Breast epithelium (tissue), 4 donors: ENCODE measurements around the gene MAP3K21. TPM values are rescaled to one million over a fixed set of nuclear protein-coding genes. Genes with fewer than 3 reads are reported as not detected.

Source experiments
- DNase-seq, 2 donors: peaks; one replicate each; pipeline ENCODE4 v3.0.0-alpha.2; 2019; ENCODE audit warnings: low spot score in 2 of 2
- H3K27ac ChIP-seq, 2 donors: fragments of 200-600 bp; sonication (generic) in 1 of 2; one replicate each; pipeline ENCODE4 v1.5.1; 2016 to 2019; ENCODE audit warnings: mild to moderate bottlenecking in 1 of 2
- H3K27me3 ChIP-seq, 2 donors: fragments of 200-600 bp; sonication (generic) in 1 of 2; one replicate each; pipeline versions ENCODE4 v1.5.1 to v1.6.0; 2017 to 2019; ENCODE audit warnings: control low read depth in 1 of 2, mild to moderate bottlenecking in 1 of 2
- H3K36me3 ChIP-seq: fragments of 200-600 bp; one replicate; pipeline ENCODE4 v1.5.1; 2019
- H3K4me1 ChIP-seq, 2 donors: fragments of 200-600 bp; sonication (generic); one replicate each; pipeline ENCODE4 v1.5.1; 2016 to 2019; ENCODE audit warnings: control low read depth in 1 of 2
- H3K4me3 ChIP-seq, 3 donors: fragments of 200-600 bp; sonication (generic); 1 replicate in 2 of 3; 2 replicates in 1 of 3; pipeline ENCODE4 v1.5.1; 2016 to 2019; ENCODE audit warnings: mild to moderate bottlenecking in 3 of 3, moderate library complexity in 2 of 3
- H3K9me3 ChIP-seq, 2 donors: fragments of 200-600 bp; sonication (generic) in 1 of 2; one replicate each; pipeline ENCODE4 v1.5.1; 2016 to 2019; ENCODE audit warnings: control low read depth in 1 of 2
- CTCF ChIP-seq, 3 donors: fragments of 450-650 bp; IDR thresholded peaks; one replicate each; pipeline ENCODE4 v1.5.1; 2016 to 2017; ENCODE audit warnings: antibody characterized with exemption in 3 of 3, mild to moderate bottlenecking in 3 of 3, moderate library complexity in 3 of 3
- POLR2A ChIP-seq: fragments of 450-650 bp; IDR thresholded peaks from one replicate; pipeline ENCODE4 v1.6.1; 2016; ENCODE audit warnings: antibody characterized with exemption, mild to moderate bottlenecking, moderate library complexity
- POLR2AphosphoS5 ChIP-seq, 3 donors: sonication (generic); formaldehyde crosslinking; IDR thresholded peaks; one replicate each; pipeline ENCODE4 v1.6.1; 2017; ENCODE audit warnings: antibody characterized with exemption in 3 of 3
- intact Hi-C: fragments of 100-400 bp; cut with DNase I; formaldehyde crosslinking; loops from one replicate; pipeline ENCODE4 v1.15.1; 2023; ENCODE audit warnings: low total_unique reads
- total RNA-seq, 3 donors: library from RNA; depleted of rRNA; stranded (reverse); fragments of >200 nt; gene quantifications; one replicate each; pipeline ENCODE4 v1.1.0, GENCODE V29; 2016

MAP3K21 gene
- total RNA-seq, result 1 to 10 TPM; 1.3 to 9.5 (median 3.9) TPM

GRCh38 chr1:233327651-233328141, at the start of gene MAP3K21:
Gene MAP3K21, plus strand, starts transcription at chr1:233327724. Its CDS starts 305 bp downstream, at chr1:233328029.
- no peaks in the 10 kb centered on the region for H3K9me3 ChIP-seq
- TF ChIP-seq POLR2AphosphoS5 (IDR thresholded peaks at IDR 0.05), result no peak
- no peak for TF ChIP-seq POLR2A
- TF ChIP-seq CTCF (IDR thresholded peaks at IDR 0.05), result no peak

GRCh38 chr1:233278631-233279030, 48.9 kb upstream of the MAP3K21 start:
- Histone ChIP-seq H3K27me3 (no peaks in the 10 kb centered on the region), H3K27ac (no peak overlapping the region)
- intact Hi-C loops, result no loop called here

More at GRCh38 chr1:233327651-233328141, at the start of gene MAP3K21:
- Histone ChIP-seq H3K4me1 (peaks cover 0 to 4% of the 10 kb centered on the region in 2 donors), H3K27me3 (no peaks in the 10 kb centered on the region), H3K36me3 (no peaks in the 10 kb centered on the region), H3K4me3 (peak within 1 kb of the TSS; percentile 43 to 75 (median 72)), H3K27ac (peak within 1 kb of the TSS; percentile 74 to 81)
- intact Hi-C loops, result no loop called here
- no peak for DNase-seq

GRCh38 chr1:233279971-233280370, 47.6 kb upstream of the MAP3K21 start:
- no peaks in the 10 kb centered on the region for H3K9me3 ChIP-seq
- H3K27me3 ChIP-seq, result no peaks in the 10 kb centered on the region
- no peak for DNase-seq
- no peak for TF ChIP-seq POLR2AphosphoS5 (IDR thresholded peaks at IDR 0.05)
- no peak for TF ChIP-seq CTCF (IDR thresholded peaks at IDR 0.05)
- TF ChIP-seq POLR2A, result no peak
- intact Hi-C loops, result no loop called here
- H3K27ac ChIP-seq, result no peak overlapping the region
- no peaks in the 10 kb centered on the region for H3K4me1 ChIP-seq
- no peak overlapping the region for H3K4me3 ChIP-seq
- no peaks in the 10 kb centered on the region for H3K36me3 ChIP-seq

More at GRCh38 chr1:233278631-233279030, 48.9 kb upstream of the MAP3K21 start:
- Histone ChIP-seq H3K36me3 (no peaks in the 10 kb centered on the region), H3K4me3 (no peak overlapping the region), H3K9me3 (no peaks in the 10 kb centered on the region), H3K4me1 (no peaks in the 10 kb centered on the region)
- TF ChIP-seq CTCF (IDR thresholded peaks at IDR 0.05), result no peak
- no peak for TF ChIP-seq POLR2A
- TF ChIP-seq POLR2AphosphoS5 (IDR thresholded peaks at IDR 0.05), result no peak
- DNase-seq, result no peak

GRCh38 chr1:233281711-233282581, 45.6 kb upstream of the MAP3K21 start:
- H3K27ac ChIP-seq, result no peak overlapping the region
- H3K4me1 ChIP-seq, result no peaks in the 10 kb centered on the region
- no peaks in the 10 kb centered on the region for H3K36me3 ChIP-seq
- H3K27me3 ChIP-seq, result no peaks in the 10 kb centered on the region
- no peaks in the 10 kb centered on the region for H3K9me3 ChIP-seq
- H3K4me3 ChIP-seq, result no peak overlapping the region
- no peak for TF ChIP-seq POLR2A
- no peak for TF ChIP-seq POLR2AphosphoS5 (IDR thresholded peaks at IDR 0.05)
- TF ChIP-seq CTCF (IDR thresholded peaks at IDR 0.05), result no peak
- intact Hi-C loops, result no loop called here
- DNase-seq, result no peak

GRCh38 chr1:233282582-233282886, 45.0 kb upstream of the MAP3K21 start:
- DNase-seq, result no peak
- TF ChIP-seq POLR2AphosphoS5 (IDR thresholded peaks at IDR 0.05) (no peak), POLR2A (no peak)
- no peaks in the 10 kb centered on the region for H3K36me3 ChIP-seq
- no peaks in the 10 kb centered on the region for H3K27me3 ChIP-seq
- intact Hi-C loops, result no loop called here
- no peaks in the 10 kb centered on the region for H3K4me1 ChIP-seq
- H3K27ac ChIP-seq, result no peak overlapping the region
- no peaks in the 10 kb centered on the region for H3K9me3 ChIP-seq
- no peak overlapping the region for H3K4me3 ChIP-seq
